GM21423 (cell line): ENCODE results near the gene ANKRD23.

Source experiments
- ATAC-seq: cut with Tn5 transposase; IDR thresholded peaks from one replicate; pipeline ENCODE4 v1.9.1; 2021; ENCODE audit warnings: mild to moderate bottlenecking, moderate library complexity; ENCODE audit not compliant: unreplicated experiment

ANKRD23 gene

GRCh38 chr2:96877631-96878092 is 33.8 kb upstream of the ANKRD23 start:
- ATAC-seq: no peak

- ATAC-seq: no peak
Observed at GRCh38 chr2:96877042-96877451, 33.2 kb upstream of the ANKRD23 start.

GRCh38 chr2:96876269-96877041 is 32.6 kb upstream of the ANKRD23 start:
- ATAC-seq: no peak

GRCh38 chr2:96875498-96876268 is 31.9 kb upstream of the ANKRD23 start:
- ATAC-seq: no peak

GRCh38 chr2:96874198-96874831 is 30.5 kb upstream of the ANKRD23 start:
- ATAC-seq: peak; percentile 50

- no peak for ATAC-seq
Observed at GRCh38 chr2:96873651-96874096, 29.9 kb upstream of the ANKRD23 start.

GRCh38 chr2:96872591-96873349 is 28.9 kb upstream of the ANKRD23 start:
- ATAC-seq: no peak

- no peak for ATAC-seq
Observed at GRCh38 chr2:96870626-96871255, 26.9 kb upstream of the ANKRD23 start.

- ATAC-seq: no peak
Observed at GRCh38 chr2:96869822-96870625, 26.2 kb upstream of the ANKRD23 start, which contains the start of gene SEMA4C. SEMA4C (minus strand) TSS chr2:96870080; CDS start chr2:96867886, 2,194 bp downstream.

GRCh38 chr2:96869281-96869821 is 25.5 kb upstream of the ANKRD23 start:
- no peak for ATAC-seq

- peak; percentile 47 for ATAC-seq
Observed at GRCh38 chr2:96868555-96869280, 24.9 kb upstream of the ANKRD23 start.

GRCh38 chr2:96867756-96868554 is 24.1 kb upstream of the ANKRD23 start:
- no peak for ATAC-seq

- no peak for ATAC-seq
Observed at GRCh38 chr2:96866986-96867755, 23.4 kb upstream of the ANKRD23 start.

- no peak for ATAC-seq
Observed at GRCh38 chr2:96866586-96866985, 22.8 kb upstream of the ANKRD23 start.

GRCh38 chr2:96866149-96866548 is 22.3 kb upstream of the ANKRD23 start:
- no peak for ATAC-seq

- no peak for ATAC-seq
Observed at GRCh38 chr2:96865654-96866053, 21.8 kb upstream of the ANKRD23 start.
